ENCODE measurements around the gene GABARAPL1. TPM values are rescaled to one million over a fixed set of nuclear protein-coding genes. Genes with fewer than 3 reads are reported as not detected.

The GABARAPL1 gene
- total RNA-seq, 2 donors from 2014 or later = 51.4 to 86.9 TPM

DNA sequence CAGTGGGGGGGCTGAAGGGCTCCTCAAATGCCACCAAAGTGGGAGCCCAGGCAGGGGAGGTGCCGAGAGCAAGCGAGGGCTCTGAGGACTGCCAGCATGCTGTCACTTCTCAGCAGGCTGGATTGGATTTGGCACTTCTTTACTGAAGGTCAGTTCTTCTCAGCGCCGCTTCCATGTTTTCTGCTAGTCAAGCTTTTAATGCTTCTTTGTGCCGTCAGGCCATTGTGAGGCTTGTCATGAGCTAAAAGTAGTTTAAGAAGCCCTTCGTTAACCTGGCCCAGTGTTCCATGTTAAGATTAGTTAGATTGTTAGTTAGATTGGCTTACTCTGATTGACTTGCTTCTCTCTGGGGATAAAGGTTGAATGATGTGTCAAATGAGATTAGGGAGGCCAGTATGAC lies 13.4 kb downstream of the GABARAPL1 start:
- ATAC-seq = no peak
- intact Hi-C loops (cut with DNase I) = no loop called here
- H3K4me1 ChIP-seq = peaks cover under 1% of the 10 kb centered on the region
- H3K4me3 ChIP-seq = no peak overlapping the region
- no peak overlapping the region for H3K27ac ChIP-seq
- 92 to 99% methylated on average over 4 to 6 of the region's 6 CpGs for WGBS, 2 donors
- no peaks in the 10 kb centered on the region for H3K27me3 ChIP-seq
- H3K36me3 ChIP-seq (replicated peaks in 1 of 2; ENCODE audit: insufficient read depth in 1 of 2, low read depth in 2 of 2) = peaks cover 5 to 19% of the 10 kb centered on the region in 2 donors
- H3K9me3 ChIP-seq = no peaks in the 10 kb centered on the region
- DNase-seq = no peak
- TF ChIP-seq, protein P1, sequence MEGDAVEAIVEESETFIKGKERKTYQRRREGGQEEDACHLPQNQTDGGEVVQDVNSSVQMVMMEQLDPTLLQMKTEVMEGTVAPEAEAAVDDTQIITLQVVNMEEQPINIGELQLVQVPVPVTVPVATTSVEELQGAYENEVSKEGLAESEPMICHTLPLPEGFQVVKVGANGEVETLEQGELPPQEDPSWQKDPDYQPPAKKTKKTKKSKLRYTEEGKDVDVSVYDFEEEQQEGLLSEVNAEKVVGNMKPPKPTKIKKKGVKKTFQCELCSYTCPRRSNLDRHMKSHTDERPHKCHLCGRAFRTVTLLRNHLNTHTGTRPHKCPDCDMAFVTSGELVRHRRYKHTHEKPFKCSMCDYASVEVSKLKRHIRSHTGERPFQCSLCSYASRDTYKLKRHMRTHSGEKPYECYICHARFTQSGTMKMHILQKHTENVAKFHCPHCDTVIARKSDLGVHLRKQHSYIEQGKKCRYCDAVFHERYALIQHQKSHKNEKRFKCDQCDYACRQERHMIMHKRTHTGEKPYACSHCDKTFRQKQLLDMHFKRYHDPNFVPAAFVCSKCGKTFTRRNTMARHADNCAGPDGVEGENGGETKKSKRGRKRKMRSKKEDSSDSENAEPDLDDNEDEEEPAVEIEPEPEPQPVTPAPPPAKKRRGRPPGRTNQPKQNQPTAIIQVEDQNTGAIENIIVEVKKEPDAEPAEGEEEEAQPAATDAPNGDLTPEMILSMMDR (IDR thresholded peaks at IDR 0.05) = no peak
- TF ChIP-seq POLR2A (IDR thresholded peaks at IDR 0.05) = no peak

DNA sequence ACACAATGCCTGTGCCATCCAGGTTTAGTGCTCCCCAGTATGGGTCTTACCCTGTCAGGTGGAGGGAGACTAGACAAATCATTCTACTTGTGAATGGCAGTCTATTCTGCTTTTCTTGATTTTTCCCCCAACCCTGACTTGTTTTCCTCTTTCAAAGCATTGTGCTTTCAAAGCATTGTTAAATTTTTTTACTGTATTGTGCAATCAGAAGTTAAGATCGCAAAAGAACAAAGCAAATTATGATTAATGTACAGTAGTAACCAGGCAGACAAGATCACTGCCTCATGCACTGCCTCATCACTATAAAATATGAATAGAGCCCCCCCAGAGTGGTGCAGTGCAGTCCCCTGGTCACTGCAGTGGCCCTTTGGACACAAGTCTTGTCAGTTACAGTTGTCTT lies 14.1 kb downstream of the GABARAPL1 start:
- no peaks in the 10 kb centered on the region for H3K4me1 ChIP-seq
- 41 to 58% methylated on average over 1 of the region's 1 CpG for WGBS, 2 donors
- no peaks in the 10 kb centered on the region for H3K9me3 ChIP-seq
- no peaks in the 10 kb centered on the region for H3K27me3 ChIP-seq
- H3K4me3 ChIP-seq = no peak overlapping the region
- no peak overlapping the region for H3K27ac ChIP-seq
- TF ChIP-seq, protein P1 (IDR thresholded peaks at IDR 0.05) = no peak
- TF ChIP-seq POLR2A (IDR thresholded peaks at IDR 0.05) = no peak
- ATAC-seq (no peak), DNase-seq (no peak)
- intact Hi-C loops (cut with DNase I) = no loop called here
- peaks cover 5 to 14% of the 10 kb centered on the region in 2 donors for H3K36me3 ChIP-seq (replicated peaks in 1 of 2; ENCODE audit: insufficient read depth in 1 of 2, low read depth in 2 of 2)

DNA sequence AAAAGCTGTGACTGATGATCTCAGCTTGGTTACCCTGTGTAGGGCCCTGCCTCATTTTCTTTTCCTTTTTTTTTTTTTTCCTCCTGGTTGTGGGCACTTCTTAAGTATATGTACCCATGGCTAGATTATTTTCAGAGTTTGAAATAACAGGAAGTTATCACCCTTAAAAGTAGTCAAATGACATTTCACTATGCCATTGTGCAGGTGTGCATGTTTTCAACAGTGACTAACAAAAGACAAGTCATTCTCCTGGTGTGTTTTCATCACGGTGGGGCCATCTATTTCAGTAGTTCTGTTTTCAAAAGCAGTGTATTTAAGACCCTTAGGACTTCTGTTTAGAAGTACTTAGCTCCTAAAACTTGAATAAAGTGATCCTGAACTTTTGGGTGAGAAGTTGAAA lies 15.0 kb downstream of the GABARAPL1 start:
- TF ChIP-seq, protein P1 (IDR thresholded peaks at IDR 0.05) = no peak
- TF ChIP-seq POLR2A (IDR thresholded peaks at IDR 0.05) = no peak
- Histone ChIP-seq H3K27me3 (no peaks in the 10 kb centered on the region), H3K4me1 (no peaks in the 10 kb centered on the region), H3K4me3 (no peak overlapping the region), H3K9me3 (no peaks in the 10 kb centered on the region), H3K27ac (no peak overlapping the region), H3K36me3 (replicated peaks in 1 of 2; ENCODE audit: insufficient read depth in 1 of 2, low read depth in 2 of 2) (peaks cover 0 to 8% of the 10 kb centered on the region in 2 donors)
- 85 to 86% methylated on average over 1 of the region's 1 CpG for WGBS, 2 donors
- no peak for ATAC-seq
- no peak for DNase-seq
- intact Hi-C loops (cut with DNase I) = no loop called here

DNA sequence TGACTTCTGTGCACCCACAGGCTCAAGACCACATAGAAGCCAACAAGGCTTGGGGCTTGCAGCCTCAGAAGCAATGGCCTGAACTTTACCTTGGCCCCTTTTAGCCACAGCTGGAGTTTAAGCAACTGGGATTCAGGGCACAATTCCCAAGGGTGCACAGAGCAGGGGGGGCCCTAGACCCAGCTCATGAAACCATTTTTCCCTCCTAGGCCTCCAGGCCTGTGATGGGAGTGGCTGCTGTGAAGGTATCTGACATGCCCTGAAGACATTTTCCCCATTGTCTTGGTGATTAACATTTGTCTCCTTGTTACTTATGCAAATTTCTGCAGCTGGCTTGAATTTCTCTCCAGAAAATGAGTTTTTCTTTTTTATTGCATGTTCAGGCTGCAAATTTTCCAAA lies 21.9 kb downstream of the GABARAPL1 start:
- intact Hi-C loops (cut with DNase I) = no loop called here
- no peak for TF ChIP-seq POLR2A (IDR thresholded peaks at IDR 0.05)
- TF ChIP-seq, protein P1 (IDR thresholded peaks at IDR 0.05) = no peak
- no peak for ATAC-seq

More for the DNA sequence above, 21.9 kb downstream of the GABARAPL1 start:
- Histone ChIP-seq H3K4me3 (no peak overlapping the region), H3K9me3 (peaks cover 0 to 12% (median 5%) of the 10 kb centered on the region in 3 donors), H3K4me1 (no peaks in the 10 kb centered on the region), H3K36me3 (replicated peaks in 1 of 2; ENCODE audit: insufficient read depth in 1 of 2, low read depth in 2 of 2) (no peaks in the 10 kb centered on the region), H3K27me3 (no peaks in the 10 kb centered on the region), H3K27ac (no peak overlapping the region)
- DNase-seq = no peak

Data from body of pancreas (tissue), 4 donors.